ENCODE data around the gene THAP4.

THAP4 gene

GRCh38 chr2:241637018-241637794 is at the start of gene THAP4, which contains the start of gene ATG4B:
THAP4 (minus strand) TSS chr2:241637158; CDS start chr2:241637017, 141 bp downstream.
ATG4B (plus strand) TSS chr2:241637693; CDS start chr2:241637715, 22 bp downstream.
- DNase-seq (ENCODE audit: low read depth in 2 of 2) = peak; percentile 39 to 54

DNA sequence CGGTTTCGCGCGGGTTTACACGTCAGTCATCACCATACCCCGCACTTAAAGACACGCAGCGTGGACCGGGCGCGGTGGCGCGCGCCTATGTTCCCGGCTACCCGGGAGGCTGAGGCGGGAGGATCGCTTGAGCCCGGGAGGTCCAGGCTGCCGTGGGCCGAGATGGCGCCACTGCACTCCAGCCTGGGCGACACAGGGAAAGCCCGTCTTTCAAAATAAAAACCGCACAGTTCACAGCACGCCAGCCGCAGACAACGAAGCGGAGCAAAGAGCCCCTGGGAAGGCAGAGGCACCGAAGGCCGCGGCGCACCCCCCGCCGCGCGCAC is 49.3 kb upstream of the THAP4 start:
- no peak for DNase-seq (ENCODE audit: low read depth in 2 of 2)

- DNase-seq (ENCODE audit: low read depth in 2 of 2) = no peak
Measured at GRCh38 chr2:241680827-241681599, 44.1 kb upstream of the THAP4 start.

DNA sequence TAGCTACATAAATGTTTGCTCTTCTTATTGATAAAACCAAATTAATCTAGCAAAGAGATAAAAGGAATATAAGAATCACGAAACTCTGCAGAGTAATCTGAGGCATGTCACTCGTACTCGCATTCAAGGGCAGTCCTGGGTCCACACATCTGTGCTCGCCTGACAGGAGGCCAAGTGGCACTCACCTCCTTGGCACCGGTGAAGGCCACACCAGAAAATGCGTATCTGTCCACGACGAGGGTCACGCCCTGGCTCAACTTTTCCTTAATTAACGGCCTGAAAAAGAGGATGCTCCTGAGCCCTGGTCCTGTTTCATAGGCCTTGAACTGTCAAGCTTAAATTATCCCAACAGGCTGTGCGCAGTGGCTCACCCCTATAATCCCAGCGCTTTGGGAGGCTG is 43.1 kb upstream of the THAP4 start:
- no peak for DNase-seq (ENCODE audit: low read depth in 2 of 2)

- DNase-seq (ENCODE audit: low read depth in 2 of 2) = no peak
Measured at GRCh38 chr2:241678784-241679540, 42.0 kb upstream of the THAP4 start.

DNA sequence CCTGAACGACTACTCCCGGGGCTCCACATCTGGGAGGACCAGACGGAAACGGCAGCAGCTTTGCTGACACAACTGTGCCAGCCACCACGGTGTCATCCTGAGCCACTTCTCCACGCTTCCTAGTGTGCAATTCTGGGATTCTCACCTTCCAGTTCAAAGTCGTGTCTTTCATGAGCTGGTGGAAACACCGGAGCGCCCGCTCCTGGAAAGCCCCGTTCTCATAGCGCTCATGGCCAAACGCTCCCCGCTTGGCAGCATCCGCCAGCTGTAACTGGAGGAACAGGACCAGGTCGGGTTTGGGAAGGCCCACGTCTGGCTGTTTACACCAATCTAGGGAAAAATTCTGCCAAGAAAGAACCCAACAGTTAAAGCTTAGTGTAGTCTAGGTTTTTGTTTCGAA is 41.3 kb upstream of the THAP4 start:
- DNase-seq (ENCODE audit: low read depth in 2 of 2) = no peak

DNA sequence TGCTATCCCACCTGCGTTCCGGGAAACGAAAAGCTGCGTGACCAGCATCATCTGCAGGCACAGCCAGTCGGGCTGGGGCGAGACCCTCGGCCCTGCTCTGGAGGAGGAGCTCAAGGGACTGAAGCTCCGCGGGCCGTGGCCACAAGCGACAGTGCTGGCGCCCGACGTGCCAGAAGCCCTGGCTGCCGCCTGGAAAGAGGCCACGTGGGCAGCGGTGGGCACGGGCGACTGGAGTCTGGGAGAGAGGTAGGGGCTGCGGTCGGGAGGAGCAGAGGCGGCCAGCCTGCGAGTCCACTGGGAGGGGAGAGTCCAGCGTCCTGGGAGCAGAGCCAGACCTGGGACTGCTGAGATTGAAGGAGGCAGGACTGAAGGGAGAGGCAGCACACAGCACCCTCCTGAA is 40.4 kb upstream of the THAP4 start:
- no peak for DNase-seq (ENCODE audit: low read depth in 2 of 2)

DNA sequence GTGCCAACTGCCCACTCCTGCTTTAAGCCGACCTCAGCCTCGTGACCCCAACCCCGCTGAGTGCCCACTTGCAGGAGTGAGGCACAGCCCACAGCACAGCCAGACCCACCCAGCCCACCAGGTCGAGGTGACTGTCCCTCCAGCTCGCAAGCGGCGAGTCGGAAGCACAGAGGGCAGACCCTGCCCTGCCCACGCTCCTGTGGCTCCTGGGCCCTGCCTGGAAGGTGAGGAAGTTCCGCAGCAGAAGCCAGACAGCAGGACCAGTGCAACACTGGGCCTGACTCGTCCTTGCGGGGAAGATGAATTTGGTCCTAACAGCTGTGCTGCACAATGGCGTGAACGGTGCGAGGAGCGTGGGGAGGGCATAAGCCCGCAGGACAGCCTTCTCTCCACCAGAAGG is 39.7 kb upstream of the THAP4 start:
- no peak for DNase-seq (ENCODE audit: low read depth in 2 of 2)

DNA sequence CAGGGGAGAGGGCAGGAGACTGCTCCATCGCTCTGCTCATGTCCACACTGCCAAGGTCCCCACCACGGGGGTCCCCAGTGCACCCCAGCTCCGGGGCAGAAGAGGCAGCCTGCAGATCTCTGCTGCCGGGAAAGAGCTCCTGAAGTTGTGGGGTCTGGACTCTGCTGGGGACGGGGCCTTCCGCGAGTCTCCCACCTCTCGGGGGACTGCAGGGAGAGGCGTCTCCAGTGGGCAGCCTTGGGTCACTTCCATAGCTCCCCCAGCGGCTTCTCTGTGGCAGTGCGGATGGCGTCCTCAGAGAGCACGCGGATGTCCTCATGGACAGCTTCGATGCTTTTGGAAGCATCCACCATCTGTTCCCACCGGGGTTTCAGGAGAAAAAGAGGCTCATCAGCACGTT is 38.9 kb upstream of the THAP4 start:
- DNase-seq (ENCODE audit: low read depth in 2 of 2) = no peak

DNA sequence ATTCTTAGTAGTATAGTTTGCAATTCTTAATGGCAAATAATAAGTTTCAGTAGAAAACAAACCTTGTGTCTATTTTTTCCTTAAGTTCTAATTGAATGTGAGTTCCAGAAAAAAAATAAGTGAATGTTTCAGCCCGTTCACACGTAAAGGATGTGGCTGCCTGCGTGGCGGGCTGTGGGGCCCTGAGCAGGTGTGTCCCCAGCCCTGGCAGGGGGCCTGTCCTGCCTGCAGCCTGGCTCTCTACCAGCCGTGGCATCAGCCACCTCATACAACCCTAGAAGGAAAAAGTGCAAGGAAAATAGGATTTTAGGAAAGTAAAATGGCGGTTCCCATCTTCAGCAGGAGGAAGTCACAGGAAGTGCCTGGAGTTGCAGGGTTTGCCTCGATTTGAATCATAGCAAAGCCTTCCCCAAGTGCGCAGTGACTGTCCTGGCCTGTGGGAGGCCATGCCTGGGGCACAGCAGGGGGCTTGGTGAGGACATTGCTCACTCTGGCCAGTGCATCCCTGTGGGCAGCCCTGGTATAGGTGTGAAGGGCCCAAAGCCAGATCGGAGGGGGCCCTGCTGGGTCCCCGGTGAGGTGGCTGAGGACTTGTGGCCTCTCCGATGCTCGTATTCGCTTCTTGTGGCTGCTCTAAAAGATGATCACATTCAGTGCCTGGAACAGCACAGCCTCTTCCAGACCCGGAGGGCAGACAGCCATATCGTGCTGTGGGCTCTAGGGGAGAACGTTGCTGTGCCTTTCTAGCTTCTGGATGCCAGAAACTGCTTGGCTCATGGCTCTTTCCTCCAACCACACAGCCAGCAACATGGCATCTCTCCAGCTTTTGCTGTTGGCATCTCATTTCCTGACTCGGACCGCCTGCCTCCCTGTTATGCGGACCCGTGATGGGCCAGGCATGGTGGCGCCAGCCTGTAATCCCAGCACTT is 37.1 kb upstream of the THAP4 start:
- DNase-seq (ENCODE audit: low read depth in 2 of 2) = no peak

- DNase-seq (ENCODE audit: low read depth in 2 of 2) = no peak
Measured at GRCh38 chr2:241673189-241673663, 36.3 kb upstream of the THAP4 start.

GRCh38 chr2:241672243-241673188 is 35.6 kb upstream of the THAP4 start:
- DNase-seq (ENCODE audit: low read depth in 2 of 2) = no peak

GRCh38 chr2:241671457-241672240 is 34.7 kb upstream of the THAP4 start:
- DNase-seq (ENCODE audit: low read depth in 2 of 2) = no peak

DNA sequence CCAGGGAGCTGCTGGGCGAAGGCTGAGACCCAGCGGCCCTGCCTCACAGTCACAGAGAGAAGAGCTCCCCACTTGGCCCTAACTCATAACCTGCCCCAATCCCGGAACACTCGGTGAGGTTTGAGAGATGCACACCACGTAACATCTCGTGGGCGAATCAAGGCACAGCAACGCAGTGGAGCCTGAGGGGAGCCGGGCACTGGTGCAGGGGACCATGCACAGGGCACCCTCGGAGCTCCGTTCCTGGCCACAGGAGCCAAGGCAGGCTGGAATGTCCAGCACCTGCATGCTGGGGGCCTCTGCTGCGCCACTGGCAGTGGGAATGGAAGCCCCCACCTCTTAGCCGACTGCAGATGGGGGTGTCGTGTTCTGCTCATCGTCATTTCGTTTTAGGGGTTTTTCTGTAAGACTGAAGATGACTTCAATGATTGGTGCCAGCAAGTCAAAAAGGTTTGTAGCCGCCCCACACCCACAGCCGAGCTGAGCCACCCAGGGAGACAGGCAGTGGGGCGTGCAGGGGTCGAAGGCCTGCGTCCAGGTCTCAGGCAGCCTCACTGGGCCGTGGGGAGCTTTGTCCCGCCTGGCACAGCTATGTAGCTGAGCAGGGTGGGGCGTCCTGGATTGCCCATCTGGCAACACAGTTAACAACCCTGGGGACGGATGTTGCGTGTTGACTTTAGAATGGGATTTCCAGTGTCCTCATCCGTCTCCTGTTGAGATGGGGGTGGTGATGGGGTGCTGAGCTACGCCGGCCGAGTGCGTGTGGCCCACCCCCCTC is 33.6 kb upstream of the THAP4 start:
- no peak for DNase-seq (ENCODE audit: low read depth in 2 of 2)

GRCh38 chr2:241668839-241669238 is 31.9 kb upstream of the THAP4 start:
- DNase-seq (ENCODE audit: low read depth in 2 of 2) = no peak

DNA sequence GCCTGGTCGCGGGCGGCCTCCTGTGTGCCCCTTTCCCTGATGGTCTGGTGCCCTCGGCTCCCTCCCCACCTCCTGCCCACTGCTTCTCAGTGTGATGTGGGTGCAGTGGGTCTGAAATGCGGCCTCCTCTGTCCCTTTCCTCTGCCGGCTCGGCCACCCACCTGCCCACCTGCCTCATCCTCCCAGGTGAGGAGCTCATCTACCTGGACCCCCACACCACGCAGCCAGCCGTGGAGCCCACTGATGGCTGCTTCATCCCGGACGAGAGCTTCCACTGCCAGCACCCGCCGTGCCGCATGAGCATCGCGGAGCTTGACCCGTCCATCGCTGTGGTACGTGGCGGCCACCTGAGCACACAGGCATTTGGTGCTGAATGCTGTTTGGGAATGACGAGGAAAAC is 31.4 kb upstream of the THAP4 start:
- DNase-seq (ENCODE audit: low read depth in 2 of 2) = no peak

- no peak for DNase-seq (ENCODE audit: low read depth in 2 of 2)
Measured at GRCh38 chr2:241666627-241667400, 29.9 kb upstream of the THAP4 start.

Measured in stimulated activated CD8-positive, alpha-beta memory T cell treated with anti-CD3 and anti-CD28 coated beads, Interleukin-2, amount 100 ng/mL, for 1 hour (primary cell).